ENCODE results near the gene GJA4. TPM values are rescaled to one million over a fixed set of nuclear protein-coding genes. Genes with fewer than 3 reads are reported as not detected.

Gene GJA4
- total RNA-seq, 1 experiment from 2014 or later = not detected

GRCh38 chr1:34781844-34782391 lies 10.9 kb upstream of the GJA4 start:
- intact Hi-C loops (cut with micrococcal nuclease) = no loop called here
- H3K9me2 ChIP-seq (ENCODE audit: insufficient read depth) = no peaks in the 10 kb centered on the region
- TSS peak; percentile 57 for BruUV-seq (replicated peaks)
- no peak for DNase-seq (ENCODE audit: low read depth, low spot score)
- peak overlapping the region; percentile 86 for H3K4me2 ChIP-seq (ENCODE audit: low read length)
- H3K27ac ChIP-seq (ENCODE audit: low read depth, low read length) = peak overlapping the region; percentile 98
- H2AFZ ChIP-seq (ENCODE audit: low read depth, low read length, poor library complexity, severe bottlenecking) = no peak overlapping the region
- H4K20me1 ChIP-seq (ENCODE audit: insufficient read depth) = no peaks in the 10 kb centered on the region
- H3K4me1 ChIP-seq (ENCODE audit: control insufficient read depth in 1 of 2, insufficient read depth in 2 of 2, low read length in 2 of 2) = peaks cover 39 to 64% of the 10 kb centered on the region in 2 experiments
- no peaks in the 10 kb centered on the region for H3K9me3 ChIP-seq (ENCODE audit: control insufficient read depth in 1 of 2, insufficient read depth in 1 of 2, low read depth in 1 of 2, low read length in 2 of 2)
- TF ChIP-seq ATF3 (IDR thresholded peaks at IDR 0.05) = no peak
- TF ChIP-seq CTCF (IDR thresholded peaks at IDR 0.05 in 2 of 3, conservative IDR thresholded peaks at IDR 0.05 in 1 of 3; ENCODE audit: borderline replicate concordance in 1 of 3, insufficient read depth in 1 of 3, low read depth in 2 of 3, low read length in 2 of 3) = peak in 2 of 3 experiments; percentile 21 to 40; a peak in 3 of 6 replicates
- TF ChIP-seq POLR2AphosphoS5 (IDR thresholded peaks at IDR 0.05; ENCODE audit: low read depth, low read length) = peak; percentile 46; the same call in 1 of the 2 replicates
- RAD21 ChIA-PET (ENCODE audit: low non-redundant PET in 1 of 2, low total read pairs in 2 of 2, uncharacterized antibody in 2 of 2, unreplicated experiment in 2 of 2) = no interaction called here
- POLR2A ChIA-PET = interaction anchor here (0.6 to 0.9 kb wide), 2 partner anchors 10 to 19 kb away, joined by 3 read pairs; no protein-coding TSS in a partner anchor
- peaks cover 4 to 23% of the 10 kb centered on the region in 2 experiments; a peak in 2 of 4 replicates for H3K36me3 ChIP-seq (ENCODE audit: control insufficient read depth in 1 of 2, insufficient read depth in 2 of 2, low read length in 2 of 2)
- H3K79me2 ChIP-seq (ENCODE audit: insufficient read depth, low read length) = peaks cover 48% of the 10 kb centered on the region
- H3K9ac ChIP-seq (ENCODE audit: low read length) = peak overlapping the region; percentile 83
- H3K4me3 ChIP-seq (replicated peaks in 1 of 2; ENCODE audit: low read depth in 1 of 2, low read length in 2 of 2) = peak overlapping the region; percentile 84 to 92
- H3K27me3 ChIP-seq (ENCODE audit: insufficient read depth, low read length) = no peaks in the 10 kb centered on the region
- CTCF ChIA-PET = interaction anchor here (0.9 to 1.6 kb wide), 3 partner anchors 39 to 78 kb away, joined by 3 to 8 read pairs (median 8); partner anchors contain the start of gene SMIM12
- peak; percentile 59 for ATAC-seq

- H3K27ac ChIP-seq (ENCODE audit: low read depth, low read length) = no peak overlapping the region
- no TSS peak for BruUV-seq (replicated peaks)
- ATAC-seq = no peak
Observed at GRCh38 chr1:34784751-34785221, 8.0 kb upstream of the GJA4 start.

More at GRCh38 chr1:34784751-34785221, 8.0 kb upstream of the GJA4 start:
- H3K27me3 ChIP-seq (ENCODE audit: insufficient read depth, low read length) = no peaks in the 10 kb centered on the region
- no peak overlapping the region for H2AFZ ChIP-seq (ENCODE audit: low read depth, low read length, poor library complexity, severe bottlenecking)
- RAD21 ChIA-PET (ENCODE audit: low non-redundant PET in 1 of 2, low total read pairs in 2 of 2, uncharacterized antibody in 2 of 2, unreplicated experiment in 2 of 2) = no interaction called here
- H3K79me2 ChIP-seq (ENCODE audit: insufficient read depth, low read length) = peaks cover 48% of the 10 kb centered on the region
- CTCF ChIA-PET = no interaction called here
- H3K36me3 ChIP-seq (ENCODE audit: control insufficient read depth in 1 of 2, insufficient read depth in 2 of 2, low read length in 2 of 2) = peaks cover 4 to 24% of the 10 kb centered on the region in 2 experiments; a peak in 2 of 4 replicates
- H3K9me3 ChIP-seq (ENCODE audit: control insufficient read depth in 1 of 2, insufficient read depth in 1 of 2, low read depth in 1 of 2, low read length in 2 of 2) = no peaks in the 10 kb centered on the region
- intact Hi-C loops (cut with micrococcal nuclease) = no loop called here
- H3K9me2 ChIP-seq (ENCODE audit: insufficient read depth) = no peaks in the 10 kb centered on the region
- H3K4me2 ChIP-seq (ENCODE audit: low read length) = no peak overlapping the region
- TF ChIP-seq EGR1 (IDR thresholded peaks at IDR 0.05; ENCODE audit: low read depth) (no peak), EZH2 (IDR thresholded peaks at IDR 0.05) (no peak), CEBPB (IDR thresholded peaks at IDR 0.05; ENCODE audit: low read depth) (no peak)
- POLR2A ChIA-PET = no interaction called here
- no peak overlapping the region for H3K9ac ChIP-seq (ENCODE audit: low read length)
- no peak overlapping the region for H3K4me3 ChIP-seq (replicated peaks in 1 of 2; ENCODE audit: low read depth in 1 of 2, low read length in 2 of 2)
- DNase-seq (ENCODE audit: low read depth, low spot score) = no peak
- H4K20me1 ChIP-seq (ENCODE audit: insufficient read depth) = no peaks in the 10 kb centered on the region
- peaks cover 30 to 51% of the 10 kb centered on the region in 2 experiments for H3K4me1 ChIP-seq (ENCODE audit: control insufficient read depth in 1 of 2, insufficient read depth in 2 of 2, low read length in 2 of 2)
